Panc1 (cell line): ENCODE data around the gene PLCXD1. TPM values are rescaled to one million over a fixed set of nuclear protein-coding genes. Genes with fewer than 3 reads are reported as not detected.

Experiments
- ATAC-seq: fragments of 200-7000 bp; cut with Tn5 transposase; 2 replicates; pipeline ENCODE4 v1.9.1; 2020; ENCODE audit warnings: mild to moderate bottlenecking, moderate library complexity
- BruUV-seq: library from RNA; stranded (reverse); fragments of 400-500 nt; replicated peaks from 2 replicates; lab custom pipeline; 2021; lab: Mats Ljungman, UMichigan
- CTCF ChIA-PET: fragments of 300-600 bp; sonication (Branson Sonifier 250); formaldehyde crosslinking; loops from one replicate; lab custom pipeline; 2022; ENCODE audit warnings: antibody characterized with exemption; lab: Charles Lee
- POLR2A ChIA-PET: fragments of 300-600 bp; sonication (Branson Sonifier 250); formaldehyde crosslinking; loops from one replicate; lab custom pipeline; 2022; ENCODE audit warnings: antibody characterized with exemption; lab: Charles Lee
- DNase-seq: peaks from one replicate; pipeline ENCODE4 v3.0.0-alpha.2; 2010; ENCODE audit warnings: low read depth, low spot score
- H3K27ac ChIP-seq: 2 replicates; pipeline ENCODE4 v1.5.1; 2011; ENCODE audit warnings: mild to moderate bottlenecking, low read length, inconsistent platforms
- H3K27me3 ChIP-seq: fragments of 200-500 bp; sonication (Bioruptor generic); 2 replicates; pipeline ENCODE4 v1.6.0; 2014; ENCODE audit warnings: low read length, inconsistent platforms; ENCODE audit not compliant: control insufficient read depth, insufficient read depth
- H3K36me3 ChIP-seq: fragments of 200-500 bp; sonication (Bioruptor generic); 2 replicates; pipeline ENCODE4 v1.5.1; 2014; ENCODE audit warnings: inconsistent platforms, mild to moderate bottlenecking, low read length, moderate library complexity; ENCODE audit not compliant: control insufficient read depth, insufficient read depth
- H3K4me1 ChIP-seq: 2 replicates; pipeline ENCODE4 v1.5.1; 2011; ENCODE audit warnings: inconsistent platforms, mild to moderate bottlenecking, low read length, moderate library complexity; ENCODE audit not compliant: control insufficient read depth, insufficient read depth
- H3K4me3 ChIP-seq, 2 experiments: 2 replicates each; pipeline ENCODE4 v1.5.1; 2011 to 2012; ENCODE audit warnings: low read depth in 2 of 2, low read length in 2 of 2, mild to moderate bottlenecking in 2 of 2, inconsistent platforms in 1 of 2, moderate library complexity in 1 of 2
- H3K9me3 ChIP-seq: fragments of 200-500 bp; sonication (Bioruptor generic); 2 replicates; pipeline ENCODE4 v1.5.1; 2014; ENCODE audit warnings: low read depth, mild to moderate bottlenecking, inconsistent platforms, low read length, moderate library complexity; ENCODE audit not compliant: control insufficient read depth, insufficient read depth
- POLR2AphosphoS5 ChIP-seq: IDR thresholded peaks from 2 replicates; pipeline ENCODE4 v1.6.1; 2012; ENCODE audit warnings: mild to moderate bottlenecking, low read depth, low read length, moderate library complexity
- REST ChIP-seq, 2 experiments: IDR thresholded peaks; 2 replicates each; pipeline ENCODE4 v1.6.1; 2011 to 2012; ENCODE audit warnings: low read depth in 2 of 2, control low read depth in 1 of 2, low read length in 1 of 2, mild to moderate bottlenecking in 1 of 2, moderate library complexity in 1 of 2; ENCODE audit not compliant: insufficient read depth in 1 of 2
- SIN3A ChIP-seq: IDR thresholded peaks from 2 replicates; pipeline ENCODE4 v1.6.1; 2012; ENCODE audit warnings: low read depth, mild to moderate bottlenecking, low read length, moderate library complexity, borderline replicate concordance; ENCODE audit not compliant: insufficient read depth
- TCF7L2 ChIP-seq: IDR thresholded peaks from 2 replicates; pipeline ENCODE4 v1.6.1; 2011; ENCODE audit warnings: mild to moderate bottlenecking, low read depth, low read length, inconsistent platforms
- in situ Hi-C: cut with HindIII; loops from 2 replicates; pipeline ENCODE4 v1.10.0; 2016; ENCODE audit warnings: low sequenced_read_pairs, low pct_unique_long_range_greater_than_20kb
- intact Hi-C: fragments of 100-400 bp; cut with micrococcal nuclease; formaldehyde crosslinking; loops from one replicate; pipeline ENCODE4 v1.10.0; 2022; ENCODE audit not compliant: unreplicated experiment
- total RNA-seq: library from RNA; stranded (reverse); gene quantifications from one replicate; pipeline ENCODE4 v1.2.1, GENCODE V29; 2021; ENCODE audit not compliant: unreplicated experiment
- TF ChIP-seq, protein P1 (sequence below): fragments of 450-650 bp; IDR thresholded peaks from 2 replicates; pipeline ENCODE4 v1.5.1; 2017; ENCODE audit warnings: mild to moderate bottlenecking

The PLCXD1 gene
- total RNA-seq, 1 experiment from 2014 or later = 54.9 TPM

DNA sequence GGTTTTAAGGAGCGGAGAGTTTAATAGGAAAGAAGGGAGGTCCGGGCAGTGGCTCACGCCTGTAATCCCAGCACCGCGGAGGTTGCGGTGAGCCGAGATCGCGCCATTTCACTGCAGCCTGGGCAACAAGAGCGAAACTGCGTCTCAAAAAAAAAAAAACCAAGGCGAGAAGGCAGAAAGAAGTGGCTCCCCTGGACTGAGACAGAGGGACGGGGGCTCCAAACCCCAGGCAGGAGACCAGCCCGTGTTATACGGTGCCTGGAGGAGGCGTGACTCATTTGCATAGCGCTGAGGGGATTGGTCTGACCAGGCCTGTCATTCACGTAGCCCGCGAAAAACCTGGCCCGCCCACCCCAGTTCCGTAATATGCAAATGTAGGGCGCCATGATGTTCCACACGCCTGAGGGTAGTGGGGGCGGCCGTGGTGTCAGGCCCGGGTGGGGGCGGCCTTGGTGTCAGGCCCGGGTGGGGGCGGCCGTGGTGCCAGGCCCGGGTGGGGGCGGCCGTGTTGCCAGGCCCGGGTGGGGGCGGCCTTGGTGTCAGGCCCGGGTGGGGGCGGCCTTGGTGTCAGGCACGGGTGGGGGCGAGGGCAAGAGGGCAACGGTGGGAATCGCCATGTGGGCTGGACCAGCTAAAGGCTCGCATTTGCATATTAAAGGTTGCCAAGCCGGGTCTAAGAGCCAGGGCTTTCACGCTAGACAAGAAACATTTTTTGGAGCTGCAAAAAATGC is 2.1 kb downstream of the PLCXD1 start:
- intact Hi-C loops (no loop called here), in situ Hi-C loops (no loop called here)
- Histone ChIP-seq H3K27ac (peak overlapping the region; percentile 69), H3K27me3 (no peaks in the 10 kb centered on the region), H3K4me3 (peak overlapping the region; percentile 48 to 53), H3K4me1 (no peaks in the 10 kb centered on the region), H3K9me3 (no peaks in the 10 kb centered on the region), H3K36me3 (peaks cover 10% of the 10 kb centered on the region; the same call in 1 of the 2 replicates)
- ATAC-seq (peak; percentile 83), DNase-seq (no peak)
- BruUV-seq = no TSS peak
- POLR2A ChIA-PET = no interaction called here
- TF ChIP-seq TCF7L2 (no peak), REST (IDR thresholded peaks at IDR 0.05; ENCODE audit: insufficient read depth in 1 of 2, low read depth in 2 of 2, low read length in 1 of 2) (no peak), SIN3A (no peak), POLR2AphosphoS5 (no peak)
- TF ChIP-seq, protein P1, sequence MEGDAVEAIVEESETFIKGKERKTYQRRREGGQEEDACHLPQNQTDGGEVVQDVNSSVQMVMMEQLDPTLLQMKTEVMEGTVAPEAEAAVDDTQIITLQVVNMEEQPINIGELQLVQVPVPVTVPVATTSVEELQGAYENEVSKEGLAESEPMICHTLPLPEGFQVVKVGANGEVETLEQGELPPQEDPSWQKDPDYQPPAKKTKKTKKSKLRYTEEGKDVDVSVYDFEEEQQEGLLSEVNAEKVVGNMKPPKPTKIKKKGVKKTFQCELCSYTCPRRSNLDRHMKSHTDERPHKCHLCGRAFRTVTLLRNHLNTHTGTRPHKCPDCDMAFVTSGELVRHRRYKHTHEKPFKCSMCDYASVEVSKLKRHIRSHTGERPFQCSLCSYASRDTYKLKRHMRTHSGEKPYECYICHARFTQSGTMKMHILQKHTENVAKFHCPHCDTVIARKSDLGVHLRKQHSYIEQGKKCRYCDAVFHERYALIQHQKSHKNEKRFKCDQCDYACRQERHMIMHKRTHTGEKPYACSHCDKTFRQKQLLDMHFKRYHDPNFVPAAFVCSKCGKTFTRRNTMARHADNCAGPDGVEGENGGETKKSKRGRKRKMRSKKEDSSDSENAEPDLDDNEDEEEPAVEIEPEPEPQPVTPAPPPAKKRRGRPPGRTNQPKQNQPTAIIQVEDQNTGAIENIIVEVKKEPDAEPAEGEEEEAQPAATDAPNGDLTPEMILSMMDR = no peak
- CTCF ChIA-PET = no interaction called here

DNA sequence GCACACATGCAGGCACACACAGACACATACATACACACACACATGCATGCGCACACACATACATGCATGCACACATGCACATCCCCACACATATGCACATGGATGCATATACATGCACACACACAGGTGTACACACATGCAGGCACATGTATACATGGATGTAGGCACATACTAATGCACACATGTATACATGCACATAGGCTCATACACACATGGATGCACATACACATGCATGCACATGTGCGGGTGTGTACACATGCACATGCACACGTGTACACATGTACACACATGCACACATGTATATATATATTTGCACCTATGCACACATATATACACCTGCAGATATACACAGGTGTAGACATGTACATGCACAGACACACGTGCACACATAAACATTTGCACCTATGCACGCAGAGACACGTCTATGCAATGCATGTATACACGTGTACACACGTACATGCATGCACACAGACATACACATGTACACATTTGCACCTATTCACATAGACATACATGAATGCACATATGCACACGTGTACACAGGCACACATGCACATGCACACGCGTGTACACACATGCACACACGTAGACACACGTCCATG is 4.0 kb downstream of the PLCXD1 start:
- H3K4me1 ChIP-seq = no peaks in the 10 kb centered on the region
- no peaks in the 10 kb centered on the region for H3K9me3 ChIP-seq
- ATAC-seq (no peak), DNase-seq (no peak)
- H3K27ac ChIP-seq = no peak overlapping the region
- intact Hi-C loops (no loop called here), in situ Hi-C loops (no loop called here)
- POLR2A ChIA-PET = no interaction called here
- H3K36me3 ChIP-seq = peaks cover 10% of the 10 kb centered on the region; the same call in 1 of the 2 replicates
- no peak overlapping the region for H3K4me3 ChIP-seq
- CTCF ChIA-PET = no interaction called here
- no peak for TF ChIP-seq REST (IDR thresholded peaks at IDR 0.05; ENCODE audit: insufficient read depth in 1 of 2, low read depth in 2 of 2, low read length in 1 of 2)
- no peak for TF ChIP-seq SIN3A
- no peak for TF ChIP-seq TCF7L2
- TF ChIP-seq, protein P1 = no peak
- TF ChIP-seq POLR2AphosphoS5 = no peak
- no TSS peak for BruUV-seq
- no peaks in the 10 kb centered on the region for H3K27me3 ChIP-seq
